IPS-15b (cell line): ENCODE results near the gene SLC38A1.

Experiments
- H3K27me3 ChIP-seq: one replicate; pipeline ENCODE4 v1.6.1; 2013; ENCODE audit warnings: low read length; ENCODE audit not compliant: control insufficient read depth, insufficient read depth
- H3K36me3 ChIP-seq: one replicate; pipeline ENCODE4 v1.6.1; 2013; ENCODE audit warnings: low read length; ENCODE audit not compliant: control insufficient read depth, insufficient read depth
- H3K4me1 ChIP-seq: one replicate; pipeline ENCODE4 v1.6.1; 2013; ENCODE audit warnings: mild to moderate bottlenecking, low read length; ENCODE audit not compliant: control insufficient read depth, insufficient read depth
- H3K4me3 ChIP-seq: one replicate; pipeline ENCODE4 v1.5.1; 2013; ENCODE audit warnings: low read depth, low read length
- H3K9ac ChIP-seq: one replicate; pipeline ENCODE4 v1.6.1; 2013; ENCODE audit warnings: low read depth, mild to moderate bottlenecking, low read length
- H3K9me3 ChIP-seq: one replicate; pipeline ENCODE4 v1.6.1; 2013; ENCODE audit warnings: mild to moderate bottlenecking, low read length; ENCODE audit not compliant: control insufficient read depth, insufficient read depth

Gene SLC38A1

DNA sequence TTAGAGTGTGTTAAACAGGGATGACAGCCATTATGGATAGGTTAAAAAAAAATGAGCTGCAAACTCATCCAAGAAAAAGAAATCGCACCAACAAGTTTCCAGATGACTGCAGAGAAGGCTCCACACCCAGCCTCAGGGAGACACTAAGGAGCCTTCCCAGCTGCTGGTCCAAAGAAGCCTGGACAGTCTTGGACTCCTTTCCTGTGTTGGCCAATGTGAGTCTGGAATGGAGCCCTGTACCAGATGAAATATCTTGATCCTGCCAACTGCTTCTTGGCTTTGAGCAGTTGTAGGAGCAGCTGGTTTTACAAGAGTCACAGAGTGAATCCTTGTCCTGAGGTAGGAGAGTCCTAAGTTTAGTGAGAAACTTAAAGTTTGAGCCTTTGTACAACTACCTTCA is 44.5 kb downstream of the SLC38A1 start:
- H3K27me3 ChIP-seq, result no peaks in the 10 kb centered on the region
- peaks cover 8% of the 10 kb centered on the region for H3K36me3 ChIP-seq
- H3K4me1 ChIP-seq, result peaks cover 3% of the 10 kb centered on the region
- H3K4me3 ChIP-seq, result no peak overlapping the region
- no peak overlapping the region for H3K9ac ChIP-seq
- H3K9me3 ChIP-seq, result no peaks in the 10 kb centered on the region

DNA sequence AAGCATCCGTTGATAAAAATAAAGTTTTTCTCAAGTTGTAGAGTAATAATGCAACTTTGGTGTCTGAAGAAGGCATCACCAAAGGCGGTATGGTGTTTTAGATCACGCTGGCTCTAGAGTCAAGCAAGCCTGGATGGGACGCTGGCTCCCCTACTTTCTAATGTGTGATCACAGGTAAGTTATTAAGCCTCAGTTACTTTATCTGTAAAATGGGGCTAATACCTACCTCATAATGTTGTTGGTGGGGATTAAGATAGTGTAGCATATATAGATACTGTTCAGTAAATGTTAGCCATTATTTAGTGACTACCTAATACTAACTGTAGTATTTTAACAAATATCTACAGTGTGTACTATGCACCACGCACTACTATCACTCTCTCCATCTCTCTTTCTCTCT is 45.8 kb downstream of the SLC38A1 start:
- Histone ChIP-seq H3K9me3 (no peaks in the 10 kb centered on the region), H3K36me3 (peaks cover 9% of the 10 kb centered on the region), H3K9ac (no peak overlapping the region), H3K4me1 (peaks cover 3% of the 10 kb centered on the region), H3K27me3 (no peaks in the 10 kb centered on the region), H3K4me3 (no peak overlapping the region)

DNA sequence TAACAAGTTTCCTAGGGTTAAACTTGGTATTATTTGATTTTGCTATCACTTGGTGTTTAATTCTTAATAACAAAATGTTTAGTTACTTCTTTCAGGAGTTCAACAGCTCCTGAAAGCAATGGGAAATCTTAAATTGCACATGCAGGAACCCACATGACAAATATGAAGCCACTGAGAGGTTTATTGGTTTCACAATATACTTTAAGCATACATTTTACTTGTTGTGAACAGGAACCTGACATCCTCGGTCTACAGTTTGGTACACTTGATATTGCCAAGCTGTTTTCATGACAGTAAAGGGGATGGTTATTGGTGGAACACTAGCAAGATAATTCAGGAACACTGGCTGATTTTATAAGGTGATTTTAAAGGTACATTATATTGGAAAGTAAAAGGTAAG is 46.2 kb downstream of the SLC38A1 start:
- H3K36me3 ChIP-seq, result peaks cover 9% of the 10 kb centered on the region

DNA sequence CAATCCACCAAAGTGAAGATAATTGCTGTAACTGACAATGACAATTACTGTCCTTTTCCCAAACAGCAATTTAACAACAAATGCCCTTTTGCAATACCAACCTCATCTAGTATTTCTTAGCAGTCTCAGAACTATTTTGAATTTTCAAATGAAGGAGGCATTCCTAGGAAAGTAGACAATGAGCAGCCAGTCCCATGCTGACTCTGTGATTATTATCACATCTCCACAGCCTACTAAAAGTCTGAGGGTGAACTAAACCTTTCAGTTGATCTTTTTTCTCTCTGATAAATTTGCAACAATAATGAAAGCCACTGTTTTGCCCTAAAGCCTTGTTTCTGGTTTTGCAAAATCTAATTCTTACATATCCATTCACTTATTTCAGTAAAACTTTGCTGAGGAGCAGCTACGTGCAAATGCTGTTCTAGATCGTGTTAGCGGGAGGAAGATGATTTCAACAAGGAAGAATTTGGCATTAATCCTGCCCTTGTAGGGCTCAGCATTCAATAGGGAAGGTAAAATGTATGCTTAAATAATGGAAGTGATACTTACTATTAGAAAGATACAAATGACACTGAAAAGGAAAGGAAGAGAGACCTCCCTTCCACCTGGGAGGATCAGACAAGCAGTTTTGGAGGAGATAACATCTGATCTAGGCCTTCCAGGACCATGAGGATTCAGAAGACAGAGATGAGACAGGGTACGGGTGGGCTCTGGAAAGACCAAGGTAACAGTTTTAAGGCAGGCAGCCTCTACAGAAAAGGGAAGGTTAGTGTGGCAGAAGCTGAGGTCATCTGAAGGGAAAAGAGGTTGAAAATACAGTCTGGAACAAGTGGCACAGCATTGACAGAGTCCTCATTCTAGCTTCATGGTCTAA is 47.4 kb downstream of the SLC38A1 start:
- no peaks in the 10 kb centered on the region for H3K27me3 ChIP-seq
- H3K4me3 ChIP-seq, result no peak overlapping the region
- no peaks in the 10 kb centered on the region for H3K9me3 ChIP-seq
- H3K9ac ChIP-seq, result no peak overlapping the region
- H3K36me3 ChIP-seq, result peaks cover 9% of the 10 kb centered on the region
- peaks cover 3% of the 10 kb centered on the region for H3K4me1 ChIP-seq

More for the DNA sequence above, 46.2 kb downstream of the SLC38A1 start:
- Histone ChIP-seq H3K27me3 (no peaks in the 10 kb centered on the region), H3K4me3 (no peak overlapping the region), H3K9ac (no peak overlapping the region), H3K9me3 (no peaks in the 10 kb centered on the region), H3K4me1 (peaks cover 3% of the 10 kb centered on the region)

DNA sequence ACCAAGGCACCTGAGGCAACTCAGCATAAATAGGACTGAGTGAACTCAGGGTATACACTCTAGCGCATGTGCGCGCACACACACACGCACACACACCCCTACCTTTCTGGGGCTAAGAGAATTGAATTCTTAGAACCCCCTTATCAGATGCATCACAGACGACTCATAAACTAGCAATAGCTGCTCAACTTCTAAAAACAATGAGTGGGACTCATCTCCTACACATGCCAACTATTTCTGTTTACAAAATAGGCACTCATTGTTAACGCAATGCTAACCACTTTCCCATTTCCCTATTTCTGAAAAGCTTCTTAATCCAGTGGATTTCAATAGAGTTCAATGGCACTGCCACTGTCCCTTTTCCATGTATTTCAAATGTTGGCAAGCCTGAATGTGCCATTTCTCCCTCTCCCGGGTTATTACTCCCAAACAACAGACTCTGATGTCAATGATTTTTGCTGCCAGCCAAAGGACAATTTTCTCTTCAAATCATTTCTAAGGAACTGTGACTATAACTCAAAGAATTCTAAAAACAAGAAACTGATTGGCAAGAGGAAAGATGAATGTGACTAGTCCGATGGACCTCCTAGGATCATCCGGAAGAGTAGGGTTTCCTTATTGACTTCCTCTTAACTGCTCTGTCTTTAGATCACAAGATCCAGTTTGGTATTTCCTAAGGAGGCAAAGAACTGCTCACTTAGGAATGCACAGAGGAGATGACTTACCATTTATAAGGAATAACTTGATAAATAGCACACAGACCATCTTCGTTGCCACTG is 48.8 kb downstream of the SLC38A1 start:
- H3K36me3 ChIP-seq, result peaks cover 9% of the 10 kb centered on the region
- H3K4me1 ChIP-seq, result peaks cover 3% of the 10 kb centered on the region
- H3K4me3 ChIP-seq, result no peak overlapping the region
- H3K27me3 ChIP-seq, result no peaks in the 10 kb centered on the region
- no peak overlapping the region for H3K9ac ChIP-seq
- H3K9me3 ChIP-seq, result no peaks in the 10 kb centered on the region

DNA sequence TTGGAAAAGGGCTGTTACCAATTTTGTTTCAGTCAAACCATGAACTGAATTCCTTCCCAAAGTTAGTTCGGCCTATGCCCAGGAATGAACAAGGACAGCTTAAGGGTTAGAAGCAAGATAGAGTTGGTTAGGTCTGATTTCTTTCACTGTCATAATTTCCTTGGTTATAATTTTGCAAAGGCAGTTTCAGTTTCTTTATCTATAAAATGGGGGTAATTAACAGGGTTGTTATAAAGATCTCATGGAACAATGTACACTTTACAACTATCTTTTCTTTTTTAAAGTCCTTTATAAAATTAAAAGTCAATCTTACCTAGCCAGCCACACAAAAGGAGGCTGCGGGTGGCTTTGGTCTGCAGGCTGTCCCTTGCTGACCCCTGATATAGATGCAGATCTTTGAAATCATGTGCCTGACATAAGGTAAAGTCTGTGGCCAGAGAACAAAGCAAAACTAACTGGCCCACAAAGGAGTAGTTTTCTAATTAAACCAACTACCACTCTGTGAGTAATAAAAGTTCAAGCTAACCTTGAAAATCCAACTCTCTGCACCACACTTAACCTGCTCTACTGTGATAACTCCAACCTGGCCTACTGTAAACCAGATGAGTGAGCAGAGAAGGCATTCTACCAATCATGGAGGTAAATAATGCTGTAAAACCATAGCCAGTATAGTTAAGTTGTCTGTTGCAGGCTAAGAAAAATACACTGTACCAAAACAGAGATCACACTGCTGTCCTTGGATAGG is 49.5 kb downstream of the SLC38A1 start:
- Histone ChIP-seq H3K4me3 (no peak overlapping the region), H3K27me3 (no peaks in the 10 kb centered on the region), H3K9ac (no peak overlapping the region), H3K36me3 (peaks cover 6% of the 10 kb centered on the region), H3K4me1 (peaks cover 3% of the 10 kb centered on the region), H3K9me3 (no peaks in the 10 kb centered on the region)

DNA sequence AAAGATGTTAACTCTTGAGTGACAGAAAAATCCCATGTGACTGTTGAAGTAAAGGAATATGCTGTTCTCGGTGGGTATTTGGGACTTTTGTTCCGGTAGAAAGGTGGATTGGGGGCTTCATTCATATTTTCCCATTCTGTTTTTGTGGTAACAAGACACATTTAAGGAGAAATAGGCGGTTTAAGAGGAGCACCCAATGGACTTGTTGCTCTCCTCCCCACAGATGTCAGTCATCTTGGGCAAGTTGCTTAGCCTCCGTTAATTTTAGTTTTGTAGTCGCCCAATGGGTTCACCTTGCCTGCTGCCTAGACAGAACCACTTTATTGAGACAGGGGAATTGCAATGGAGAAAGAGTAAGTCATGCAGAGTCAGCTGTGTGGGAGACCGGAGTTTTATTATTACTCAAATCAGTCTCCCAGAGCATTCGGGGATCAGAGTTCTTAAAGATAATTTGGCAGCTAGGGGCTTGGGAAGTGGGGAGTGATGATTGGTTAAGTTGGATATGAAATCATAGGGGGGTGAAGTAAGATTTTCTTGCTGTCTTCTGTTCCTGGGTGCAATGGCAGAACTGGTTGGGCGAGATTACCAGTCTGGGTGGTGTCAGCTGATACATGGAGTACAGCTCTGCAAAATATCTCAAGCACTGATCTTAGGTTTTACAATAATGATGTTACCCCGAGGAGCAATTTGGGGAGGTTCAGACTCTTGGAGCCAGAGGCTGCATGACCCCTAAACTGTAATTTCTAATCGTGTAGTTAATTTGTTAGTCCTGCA is 50.3 kb downstream of the SLC38A1 start:
- Histone ChIP-seq H3K9me3 (no peaks in the 10 kb centered on the region), H3K27me3 (no peaks in the 10 kb centered on the region), H3K9ac (no peak overlapping the region), H3K4me3 (no peak overlapping the region), H3K36me3 (peaks cover 6% of the 10 kb centered on the region), H3K4me1 (peaks cover 3% of the 10 kb centered on the region)

DNA sequence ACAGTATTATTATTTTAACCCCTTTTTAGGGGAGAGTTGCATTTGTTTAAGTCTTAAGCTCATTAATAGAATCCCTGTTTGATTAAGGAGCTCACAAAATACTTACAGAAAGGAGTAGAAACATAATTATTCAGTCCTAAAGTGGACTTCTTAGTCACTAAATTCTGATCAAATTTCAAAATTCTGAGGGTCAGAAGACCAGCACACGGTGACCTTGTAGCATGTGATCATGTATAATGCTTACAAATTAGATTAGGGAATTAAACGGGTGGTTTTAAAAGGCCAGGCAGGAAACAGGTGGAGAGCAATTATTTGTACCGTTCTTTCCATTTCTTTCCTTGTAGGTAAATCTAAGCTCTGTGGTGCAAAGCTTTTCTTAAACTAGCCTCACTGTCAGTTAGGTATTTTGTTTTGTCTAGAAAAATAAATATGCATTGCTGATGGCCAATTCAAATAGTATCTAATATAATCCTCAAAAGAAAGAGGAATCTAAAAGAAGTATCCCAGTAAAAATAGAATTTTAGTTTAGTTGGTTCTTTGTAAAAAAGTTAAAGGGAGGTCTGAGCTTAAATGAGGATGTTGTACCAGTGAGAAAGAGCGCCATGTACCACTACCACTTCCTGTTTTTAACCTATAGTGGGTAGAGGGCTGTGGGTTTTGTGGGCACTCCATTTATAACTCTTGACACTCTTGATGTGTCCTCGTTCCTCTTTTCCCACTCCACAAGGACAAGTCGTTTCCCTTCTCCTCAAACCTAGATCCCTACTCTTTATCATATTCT is 51.1 kb downstream of the SLC38A1 start:
- H3K4me1 ChIP-seq, result peaks cover 3% of the 10 kb centered on the region
- no peak overlapping the region for H3K9ac ChIP-seq
- no peaks in the 10 kb centered on the region for H3K27me3 ChIP-seq
- peaks cover 11% of the 10 kb centered on the region for H3K36me3 ChIP-seq
- no peaks in the 10 kb centered on the region for H3K9me3 ChIP-seq
- H3K4me3 ChIP-seq, result no peak overlapping the region

DNA sequence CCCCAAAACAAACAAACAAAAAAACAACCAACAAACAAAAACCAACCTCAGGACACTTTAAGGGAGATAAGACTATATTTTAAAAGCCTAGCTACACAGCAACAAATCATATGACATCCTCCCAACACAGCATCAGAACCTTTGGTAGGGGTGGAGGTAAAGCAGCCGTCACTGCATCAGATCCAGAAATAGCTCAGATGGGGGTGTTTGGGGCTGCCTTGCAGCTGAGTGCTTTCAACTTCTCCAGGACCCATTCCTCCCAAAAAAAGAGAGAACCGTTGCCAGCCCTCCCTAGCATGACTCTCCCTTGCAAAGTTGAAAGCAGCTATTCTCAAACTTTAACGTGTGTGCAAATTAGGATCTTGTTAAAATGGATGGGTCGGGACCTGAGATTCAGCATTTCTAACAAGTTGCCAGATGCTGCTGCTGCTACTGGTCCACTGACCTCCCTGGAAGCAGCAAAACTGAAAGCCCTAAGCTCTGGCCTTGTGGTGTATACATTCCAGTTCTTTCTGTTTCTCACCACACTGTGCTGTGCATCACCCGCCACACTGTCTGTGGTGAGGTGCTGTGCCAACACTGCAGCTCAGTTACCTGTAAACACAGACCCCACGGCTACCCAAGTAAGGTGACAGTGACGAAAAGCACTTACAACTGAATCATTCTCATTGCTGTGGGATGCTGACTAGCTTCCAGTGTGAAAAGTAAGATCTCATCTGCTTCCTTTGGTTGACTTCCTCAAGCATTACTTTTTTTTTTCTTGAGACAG is 54.0 kb downstream of the SLC38A1 start:
- Histone ChIP-seq H3K4me1 (peaks cover 5% of the 10 kb centered on the region), H3K36me3 (peaks cover 11% of the 10 kb centered on the region), H3K9me3 (no peaks in the 10 kb centered on the region), H3K4me3 (no peak overlapping the region), H3K9ac (no peak overlapping the region), H3K27me3 (no peaks in the 10 kb centered on the region)
